ENCODE data around the gene HUS1. TPM values are rescaled to one million over a fixed set of nuclear protein-coding genes. Genes with fewer than 3 reads are reported as not detected.

Gene HUS1
- total and polyA plus RNA-seq, 2 of the 4 experiments (the other 2 are of a cell fraction) = 16.2 to 18.3 TPM

DNA sequence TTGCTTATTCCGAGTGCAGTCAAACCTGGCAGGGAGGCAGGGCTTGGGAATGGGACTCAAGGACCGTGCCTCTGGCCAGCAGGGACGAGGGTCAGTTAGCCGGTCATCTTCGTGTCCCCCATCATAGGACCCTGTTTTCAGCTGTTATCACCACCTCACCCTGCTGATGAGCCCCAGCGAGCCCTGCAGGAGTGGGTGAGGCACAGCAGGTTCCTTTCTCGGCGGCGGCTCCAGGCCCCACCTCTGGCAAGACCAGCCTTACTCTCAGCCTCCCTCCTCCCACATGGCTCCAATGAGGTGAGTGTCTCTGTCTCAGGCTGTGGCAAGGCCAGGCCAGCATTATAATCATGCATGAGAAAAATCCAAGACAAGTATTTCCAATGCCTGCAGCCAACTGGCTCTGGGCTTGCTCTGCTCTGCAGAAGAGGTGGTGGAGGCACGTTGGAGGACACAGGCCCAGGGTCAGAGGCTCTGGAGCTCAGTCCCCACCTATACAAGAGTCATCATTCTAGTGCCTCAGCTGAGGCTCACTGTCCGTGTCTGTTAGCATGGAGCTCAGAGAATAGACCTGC is 46.9 kb downstream of the HUS1 start:
- Histone ChIP-seq H3K18ac (ENCODE audit: low read depth, low read length) (no peak overlapping the region), H4K8ac (ENCODE audit: low read depth in 2 of 2, low read length in 2 of 2) (no peak overlapping the region), H3K4me2 (ENCODE audit: low read depth, low read length) (no peak overlapping the region), H3K14ac (replicated peaks; ENCODE audit: low read depth, low read length) (no peak overlapping the region), H3K27me3 (ENCODE audit: control insufficient read depth, insufficient read depth, low read length) (peaks cover 6% of the 10 kb centered on the region; the same call in 1 of the 2 replicates), H3K56ac (ENCODE audit: extremely low read depth, insufficient read depth, low read length) (no peak overlapping the region), H3K9me1 (ENCODE audit: insufficient read depth, low read length) (peaks cover 3% of the 10 kb centered on the region; the same call in 1 of the 2 replicates), H3K4me3 (ENCODE audit: insufficient read depth, low read depth, low read length) (no peak overlapping the region), H2AFZ (replicated peaks; ENCODE audit: low read length, poor library complexity) (no peak overlapping the region), H3K9ac (ENCODE audit: low read depth, low read length) (no peak overlapping the region), H4K5ac (ENCODE audit: low read depth, low read length) (no peak overlapping the region), H3K9me3 (ENCODE audit: control insufficient read depth, insufficient read depth, low read length) (no peaks in the 10 kb centered on the region), H3K36me3 (ENCODE audit: control insufficient read depth, insufficient read depth, low read length) (no peaks in the 10 kb centered on the region), H2AK5ac (ENCODE audit: low read depth, low read length) (no peak overlapping the region), H2BK20ac (ENCODE audit: low read depth, low read length) (no peak overlapping the region), H2BK120ac (ENCODE audit: low read depth, low read length) (no peak overlapping the region), H3K27ac (ENCODE audit: insufficient read depth, low read length) (no peak overlapping the region), H2AK9ac (replicated peaks; ENCODE audit: low read depth, low read length, poor library complexity) (no peak overlapping the region), H4K20me1 (ENCODE audit: insufficient read depth, low read length) (no peaks in the 10 kb centered on the region), H2BK5ac (ENCODE audit: low read depth, low read length, poor library complexity, severe bottlenecking) (no peak overlapping the region), H3K23ac (ENCODE audit: low read depth, low read length) (no peak overlapping the region), H4K91ac (ENCODE audit: insufficient read depth, low read depth, low read length) (no peak overlapping the region), H3K79me1 (ENCODE audit: low read depth in 1 of 2, low read length in 2 of 2) (no peaks in the 10 kb centered on the region), H3K4ac (ENCODE audit: low read depth, low read length) (no peak overlapping the region), H3K4me1 (ENCODE audit: control insufficient read depth, insufficient read depth, low read length) (peaks cover 2% of the 10 kb centered on the region; the same call in 1 of the 2 replicates), H2BK15ac (ENCODE audit: low read depth, low read length) (no peak overlapping the region)
- TF ChIP-seq NFE2L2 (IDR thresholded peaks at IDR 0.05; ENCODE audit: low read depth, low read length) (no peak), BHLHE40 (IDR thresholded peaks at IDR 0.05; ENCODE audit: low read depth, low read length) (no peak), RAD21 (IDR thresholded peaks at IDR 0.05; ENCODE audit: low read length) (no peak), SMC3 (IDR thresholded peaks at IDR 0.05; ENCODE audit: low read depth, low read length) (no peak), CEBPB (IDR thresholded peaks at IDR 0.05; ENCODE audit: low read depth, low read length) (no peak), MXI1 (IDR thresholded peaks at IDR 0.05; ENCODE audit: borderline replicate concordance, low read depth, low read length) (no peak), RCOR1 (IDR thresholded peaks at IDR 0.05; ENCODE audit: insufficient replicate concordance, low read length) (no peak), USF2 (IDR thresholded peaks at IDR 0.05; ENCODE audit: low read depth, low read length) (no peak)
- in situ Hi-C loops (cut with MboI; ENCODE audit: low sequenced_read_pairs) (no loop called here), intact Hi-C loops (cut with micrococcal nuclease) (no loop called here), dilution Hi-C loops (cut with HindIII; ENCODE audit: low sequenced_read_pairs, unreplicated experiment) (no loop called here)
- no TSS peak for BruUV-seq (replicated peaks)
- DNase-seq (no peak), ATAC-seq (ENCODE audit: low read depth) (no peak)
- no CpG with 5 or more reads among the region's 11 CpGs for WGBS, 2 experiments (ENCODE audit: extremely low coverage in 2 of 2, insufficient read length in 1 of 2)
- CTCF ChIA-PET = no interaction called here
- POLR2A ChIA-PET (ENCODE audit: unreplicated experiment) = no interaction called here
